HG02642 (cell line): ENCODE measurements around the gene PDHX.

Experiments
- ATAC-seq: cut with Tn5 transposase; IDR thresholded peaks from one replicate; pipeline ENCODE4 v1.9.1; 2021; ENCODE audit warnings: mild to moderate bottlenecking; ENCODE audit not compliant: unreplicated experiment, poor library complexity

Gene PDHX

DNA sequence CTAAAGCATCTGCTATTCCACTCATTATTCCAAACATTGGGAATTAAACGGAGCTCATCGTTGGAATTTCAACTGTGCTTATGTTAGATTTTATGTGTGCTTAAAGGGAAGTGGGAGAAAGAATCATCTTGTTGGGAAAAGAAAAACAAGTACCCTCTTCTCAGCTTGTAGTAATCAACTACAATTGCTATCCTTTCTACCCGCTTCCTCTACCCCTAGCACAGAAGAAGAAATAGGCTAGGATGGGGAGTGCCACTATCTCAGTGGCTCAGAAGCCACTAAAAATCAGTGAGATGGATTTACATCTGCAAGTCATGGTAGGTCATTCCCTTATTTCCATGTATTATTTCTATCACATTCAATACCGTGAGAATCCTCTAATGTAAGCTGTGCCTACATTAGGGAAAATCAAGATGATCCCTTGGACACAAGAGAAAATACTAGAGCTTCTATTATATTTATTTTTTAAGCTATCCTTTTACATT is 124.7 kb downstream of the PDHX start:
- ATAC-seq: no peak

DNA sequence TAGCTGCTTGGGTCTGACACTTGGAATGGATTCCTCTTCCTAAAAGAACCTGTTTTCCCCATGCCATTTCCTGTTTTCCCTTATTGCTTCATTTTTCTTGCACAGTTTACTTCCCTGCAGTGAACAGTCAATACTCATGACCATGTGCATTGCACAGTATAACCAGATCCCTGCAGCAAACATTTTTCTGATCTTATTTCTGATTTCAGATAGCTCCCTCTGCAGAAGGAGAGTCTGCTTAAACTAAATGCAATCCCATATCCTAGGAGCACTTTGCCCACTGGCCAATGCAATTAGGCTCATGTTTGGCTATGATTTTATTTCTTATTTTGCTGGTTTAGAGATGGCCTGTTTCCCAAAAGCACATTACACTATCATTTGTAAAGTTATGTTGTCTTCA is 125.8 kb downstream of the PDHX start:
- no peak for ATAC-seq

DNA sequence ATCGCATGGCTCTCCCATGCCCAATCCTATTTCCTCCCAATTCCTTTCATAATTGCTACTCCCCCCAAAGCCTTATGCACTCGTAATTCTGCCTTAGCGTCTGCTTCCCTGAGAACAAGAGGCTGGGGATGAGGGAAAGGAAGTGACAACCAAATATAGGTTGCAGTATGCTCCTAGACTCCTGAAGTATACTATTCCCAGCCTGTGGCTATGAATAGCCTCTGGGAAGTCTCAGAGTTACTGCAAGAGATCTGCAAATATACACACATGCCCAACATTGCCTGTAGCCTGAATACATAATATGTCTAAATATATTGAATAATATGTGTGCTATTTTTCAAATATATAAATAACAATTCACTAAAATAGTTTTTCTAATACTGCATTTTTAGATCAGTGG is 126.5 kb downstream of the PDHX start:
- ATAC-seq: no peak

DNA sequence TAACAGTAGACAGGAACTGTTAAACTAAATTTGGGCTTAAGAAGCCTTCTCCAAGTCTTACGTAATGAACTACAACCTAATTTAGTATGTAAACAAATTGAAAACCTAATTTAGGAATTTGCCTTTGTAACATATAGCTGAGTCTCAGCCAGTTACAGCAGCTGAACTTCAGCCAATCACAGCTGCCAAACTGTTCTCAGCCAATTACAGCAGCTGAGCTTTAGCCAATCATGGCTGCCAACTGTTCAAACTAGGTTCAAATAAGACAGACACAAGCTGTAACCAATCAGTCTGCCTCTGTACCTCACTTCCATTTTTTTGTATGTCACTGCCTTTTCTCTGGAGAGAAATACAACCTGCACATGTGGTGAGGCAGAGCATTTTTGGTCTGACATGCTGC is 127.5 kb downstream of the PDHX start:
- ATAC-seq: no peak

DNA sequence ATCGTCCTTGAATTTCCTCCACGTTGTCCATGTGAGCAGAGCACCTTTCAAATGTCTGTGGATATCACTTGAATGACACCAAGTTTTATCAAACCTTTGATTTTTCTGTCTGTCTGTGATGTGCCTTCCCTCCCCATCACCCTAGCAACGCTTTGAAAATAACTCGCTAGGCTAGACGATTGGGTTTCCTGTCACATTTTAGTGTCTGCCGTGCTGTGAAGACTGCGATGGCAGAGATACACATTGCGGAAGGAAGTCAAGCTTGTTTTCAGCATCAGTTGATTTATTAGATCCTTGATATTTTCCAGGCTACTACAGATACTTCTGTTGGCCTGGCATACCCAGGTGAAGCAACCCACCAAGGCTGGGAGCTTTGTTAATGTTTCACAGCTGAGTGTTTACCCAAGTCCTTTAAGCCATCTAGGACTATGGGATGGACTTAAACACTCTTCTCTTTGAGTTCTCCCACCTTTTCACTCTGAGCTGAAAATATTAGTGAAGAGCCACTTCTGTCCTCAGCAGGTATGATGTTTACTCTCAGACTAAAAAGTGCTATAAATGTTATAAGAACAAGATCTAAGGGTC is 128.9 kb downstream of the PDHX start:
- peak; percentile 42 for ATAC-seq
